GM11168 (cell line): ENCODE measurements around the gene DCTN3.

ENCODE experiments used
- in situ Hi-C: fragments of 300-500 bp; cut with MboI; formaldehyde crosslinking; loops from one replicate; pipeline ENCODE4 v1.12.0; 2022; ENCODE audit warnings: low sequenced_read_pairs; ENCODE audit not compliant: unreplicated experiment

DCTN3 gene

DNA sequence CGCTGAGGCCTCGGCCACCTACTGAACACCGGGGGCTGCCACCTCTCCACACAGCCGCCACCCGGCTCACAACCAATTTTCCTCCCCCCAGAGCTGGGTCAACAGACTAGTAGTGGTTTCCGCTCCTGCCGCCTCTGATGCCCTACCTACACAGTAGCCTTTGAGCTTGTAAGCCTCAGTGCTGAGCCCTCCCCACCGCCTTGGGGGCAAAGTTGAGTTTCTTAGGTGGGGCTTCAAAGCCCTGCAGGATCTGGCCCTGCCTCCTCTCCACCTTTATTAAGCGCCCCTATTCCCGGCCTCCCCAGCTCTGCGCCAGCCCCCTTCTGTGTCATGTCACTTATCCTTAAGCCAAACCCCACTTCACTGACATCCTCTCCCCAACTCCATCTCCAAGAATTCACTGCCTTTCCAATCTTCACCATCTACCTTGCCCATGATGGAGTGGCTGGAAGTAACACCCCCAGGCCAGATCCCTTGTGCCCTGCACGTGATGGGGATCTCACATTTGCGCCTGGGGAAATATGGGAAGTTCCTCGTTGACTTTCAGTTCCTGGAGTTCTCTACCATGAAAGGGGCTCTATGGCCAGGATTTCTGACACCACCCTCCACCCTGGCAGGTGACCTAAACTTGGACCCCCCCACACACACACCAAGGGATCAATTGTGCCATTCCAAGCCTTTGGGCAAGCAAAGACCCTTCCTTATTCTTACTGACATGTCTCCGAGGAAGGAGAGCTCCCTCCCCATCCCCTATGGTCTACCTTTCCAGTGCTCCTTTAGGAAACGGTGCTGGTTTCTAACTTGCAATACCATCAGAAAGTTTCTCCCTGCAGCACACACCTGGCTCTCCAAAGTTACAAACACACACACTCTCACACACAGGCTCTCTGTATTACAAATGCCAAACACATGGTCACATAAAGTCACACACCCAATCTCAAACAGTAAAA is 28.1 kb downstream of the DCTN3 start:
- in situ Hi-C loops = no loop called here

DNA sequence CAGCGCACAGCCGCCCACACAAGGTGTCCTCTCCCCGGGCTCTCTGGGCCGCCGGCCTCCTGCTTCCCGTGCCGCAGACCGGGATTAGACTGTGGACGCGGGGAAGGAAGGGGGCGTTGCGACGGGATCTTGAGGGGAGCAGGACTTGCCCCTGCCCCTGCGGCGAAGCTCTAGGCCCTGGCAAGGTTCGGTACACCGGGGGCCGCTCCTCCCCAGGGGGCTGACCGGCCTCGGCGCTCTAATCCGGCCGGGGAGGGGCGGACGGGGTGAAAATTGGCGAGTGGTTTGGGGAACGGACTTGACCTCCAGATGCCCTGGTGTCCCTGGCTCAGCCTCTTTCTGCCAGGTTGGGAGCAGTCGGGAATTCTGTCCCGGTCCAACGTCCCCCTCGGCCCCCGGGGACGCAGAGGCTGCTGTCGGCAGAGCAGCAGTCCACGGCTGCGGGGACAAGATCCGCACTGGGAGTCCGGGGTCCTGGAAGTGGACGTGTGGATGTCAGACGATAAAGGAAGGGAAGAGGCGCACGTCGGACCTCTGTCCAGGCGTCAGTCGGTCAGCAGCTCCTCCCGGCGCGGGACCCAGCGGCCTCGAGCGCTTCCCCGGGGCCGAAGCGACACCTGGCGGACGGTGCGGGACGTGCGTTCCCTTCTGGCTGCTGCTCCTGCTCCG is 28.9 kb downstream of the DCTN3 start:
- in situ Hi-C loops = no loop called here

DNA sequence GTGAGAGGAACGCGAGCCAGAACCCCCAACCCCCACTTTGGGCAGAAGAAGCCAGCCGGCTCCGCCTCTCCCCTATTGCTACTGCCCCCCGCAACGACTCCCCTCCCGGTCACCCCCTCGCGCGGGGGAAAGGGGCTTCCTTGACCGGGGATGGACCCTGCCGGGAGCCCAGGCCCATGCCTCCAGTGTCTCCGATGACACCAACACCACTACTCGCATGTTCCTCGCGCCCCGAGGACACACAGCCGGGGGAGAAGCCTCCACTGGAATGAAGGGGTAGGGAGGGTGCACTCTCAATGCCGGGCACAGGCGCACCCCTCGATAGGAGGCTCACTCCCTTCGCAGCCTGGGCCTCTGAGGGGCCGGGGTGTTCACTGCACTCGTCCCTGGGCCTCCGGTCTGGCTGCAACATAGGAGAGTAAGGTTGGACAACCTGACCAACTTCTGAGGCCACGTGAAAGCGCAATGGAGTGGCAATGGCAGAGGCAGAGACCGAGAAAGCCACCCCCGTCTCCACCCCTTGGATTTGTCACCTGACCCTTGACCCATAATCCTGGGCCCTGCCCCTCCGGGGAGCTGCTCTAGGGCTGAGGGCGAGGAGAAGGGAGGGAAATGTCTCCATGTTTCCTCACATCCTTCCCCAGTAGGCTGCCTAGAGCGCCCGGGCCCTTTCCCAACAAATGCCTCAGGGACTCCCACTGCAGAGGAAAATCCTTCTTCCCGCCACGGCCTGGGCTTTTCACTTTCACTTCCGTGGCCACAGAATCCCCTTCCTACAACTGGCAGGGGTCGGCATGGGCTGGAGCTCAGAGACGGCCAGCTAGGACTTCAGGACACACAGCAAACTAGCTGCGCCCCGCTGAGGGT is 29.7 kb downstream of the DCTN3 start:
- in situ Hi-C loops = no loop called here

DNA sequence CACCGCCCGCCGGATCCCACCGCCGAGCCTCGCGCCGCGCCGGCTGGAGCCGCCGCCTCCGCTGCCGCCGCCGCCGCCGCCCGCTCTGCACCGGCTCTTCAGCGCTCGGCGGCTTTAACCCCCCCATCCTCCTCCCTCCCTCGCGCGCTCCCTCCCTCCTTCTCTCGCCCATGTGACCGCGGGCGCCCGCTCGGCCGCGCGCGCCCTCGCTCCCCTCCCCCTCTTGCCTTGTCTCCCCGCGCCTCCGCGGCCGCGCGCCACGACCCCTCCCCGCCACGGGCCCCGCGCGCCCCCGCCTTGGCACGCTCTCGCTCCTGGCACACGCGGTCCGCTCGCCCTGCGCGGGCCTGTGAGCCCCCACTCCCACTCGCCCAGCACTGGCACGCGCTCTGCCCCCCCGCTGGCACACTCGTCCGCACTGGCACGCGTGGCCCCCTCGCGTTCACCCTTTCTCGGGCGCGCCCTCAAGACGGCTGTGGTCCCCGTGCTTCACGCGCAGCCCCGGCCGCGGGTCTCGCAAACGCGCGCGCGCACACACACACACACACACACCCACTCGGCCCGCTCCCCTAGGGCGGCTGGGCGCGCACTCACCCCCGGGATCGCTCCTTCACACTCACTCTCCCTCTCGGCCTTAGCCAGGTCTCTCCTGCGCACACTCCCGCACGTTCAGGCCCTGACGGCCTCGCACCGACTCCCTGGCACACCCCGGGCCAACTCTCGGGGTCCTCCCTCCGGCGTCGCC is 30.5 kb downstream of the DCTN3 start, which contains the start of gene CNTFR:
Gene CNTFR (minus strand): TSS at position 89 of the 745 bp plus-strand sequence. CDS start 20,743 bp downstream, outside the sequence.
- in situ Hi-C loops = no loop called here

DNA sequence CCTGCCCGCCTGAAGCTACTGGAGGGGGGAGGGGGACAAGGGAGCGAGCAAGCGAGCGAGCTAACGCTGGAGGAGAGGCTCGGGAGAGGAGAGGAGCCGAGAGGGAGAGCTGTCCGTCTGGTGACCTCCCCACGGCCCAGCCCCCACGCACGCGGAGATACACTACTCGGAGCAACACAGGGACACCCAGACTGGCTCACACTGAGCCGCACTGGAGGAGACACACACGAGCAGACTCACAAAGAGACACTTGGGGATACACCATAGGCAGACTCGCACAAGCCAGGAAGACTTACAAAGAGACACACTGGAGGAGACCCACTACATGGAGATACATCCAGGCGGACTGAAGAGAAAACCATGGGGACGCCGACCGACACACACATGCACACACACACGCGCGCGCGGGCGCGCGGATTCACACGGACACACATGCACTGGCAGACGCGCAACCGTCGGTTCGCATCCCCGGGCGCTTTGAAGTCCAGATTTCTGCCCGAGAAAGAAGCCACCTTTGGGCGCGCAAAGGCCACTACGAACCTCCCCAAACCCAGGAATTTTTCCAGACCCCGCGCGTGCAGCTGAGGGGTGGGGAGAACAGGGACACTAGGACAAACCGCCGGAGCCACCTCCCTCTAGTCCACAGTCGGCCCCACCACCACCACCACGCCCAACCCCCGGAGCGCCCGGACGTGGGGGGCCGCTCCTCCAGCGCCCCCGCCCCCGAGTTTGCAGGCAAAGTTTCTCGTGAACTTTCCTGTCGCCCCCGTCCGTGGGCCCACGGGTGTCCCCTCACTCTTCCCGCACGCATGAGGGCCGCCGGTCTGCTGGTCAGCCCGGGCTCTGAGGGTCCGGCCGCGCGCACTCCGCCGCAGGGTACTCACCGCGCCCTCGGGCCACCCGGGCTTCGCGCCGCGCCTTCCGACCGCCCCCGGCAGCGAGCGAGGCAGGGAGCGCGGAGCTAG is 31.3 kb downstream of the DCTN3 start:
- in situ Hi-C loops = no loop called here

DNA sequence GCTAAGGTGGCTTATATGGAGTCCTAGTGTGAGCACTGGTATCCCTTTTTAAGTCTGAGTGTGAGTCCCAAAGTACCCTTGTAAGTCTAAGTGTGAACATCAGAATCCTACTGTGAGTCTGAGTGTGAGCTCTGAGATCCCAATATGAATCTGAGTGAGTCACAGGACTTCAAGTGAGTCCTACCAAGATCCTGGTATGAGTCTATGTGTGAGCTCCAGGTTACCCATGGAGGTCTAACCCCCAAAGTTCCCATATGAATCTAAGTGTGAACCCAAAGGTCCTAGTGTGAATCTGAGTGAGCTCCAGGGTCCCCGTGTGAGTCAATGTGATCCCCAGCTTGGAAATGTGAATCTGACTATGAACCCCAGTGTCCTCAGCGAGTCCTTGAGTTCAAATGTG is 33.0 kb downstream of the DCTN3 start:
- in situ Hi-C loops = no loop called here

DNA sequence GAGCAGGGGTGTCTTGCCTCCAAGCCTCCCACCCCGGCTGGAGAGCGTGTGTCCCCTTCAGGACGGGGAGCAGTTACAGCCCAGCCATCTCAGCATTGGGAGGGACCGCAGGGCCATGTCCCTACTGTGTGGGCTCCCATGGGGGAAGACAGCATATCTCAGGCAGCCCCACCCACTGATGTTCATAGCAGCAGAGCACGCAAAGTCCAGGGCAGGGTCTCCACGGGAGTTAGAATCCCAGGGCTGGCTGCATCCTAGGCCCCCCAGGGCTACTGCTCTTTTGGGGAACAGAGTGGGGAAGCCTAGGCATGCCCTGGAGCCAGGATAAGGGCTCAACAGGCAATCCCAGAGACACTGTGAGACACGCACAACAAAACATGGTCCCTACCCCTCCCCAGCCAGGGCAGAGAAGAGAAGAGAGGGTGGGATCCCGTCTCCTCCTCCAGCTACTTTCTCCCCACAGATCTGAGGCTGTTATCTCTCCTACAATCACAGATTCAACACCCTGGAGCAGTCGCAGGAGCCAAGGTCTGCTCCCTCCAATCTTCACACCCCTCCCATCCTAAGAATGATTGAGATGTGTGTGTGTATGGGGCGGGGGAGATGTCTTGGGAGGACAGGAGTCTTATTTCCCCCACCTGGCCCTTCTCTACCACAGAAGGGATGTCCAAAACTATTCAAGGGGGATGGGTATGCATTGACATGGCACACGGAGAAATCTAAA is 34.2 kb downstream of the DCTN3 start:
- in situ Hi-C loops = no loop called here

DNA sequence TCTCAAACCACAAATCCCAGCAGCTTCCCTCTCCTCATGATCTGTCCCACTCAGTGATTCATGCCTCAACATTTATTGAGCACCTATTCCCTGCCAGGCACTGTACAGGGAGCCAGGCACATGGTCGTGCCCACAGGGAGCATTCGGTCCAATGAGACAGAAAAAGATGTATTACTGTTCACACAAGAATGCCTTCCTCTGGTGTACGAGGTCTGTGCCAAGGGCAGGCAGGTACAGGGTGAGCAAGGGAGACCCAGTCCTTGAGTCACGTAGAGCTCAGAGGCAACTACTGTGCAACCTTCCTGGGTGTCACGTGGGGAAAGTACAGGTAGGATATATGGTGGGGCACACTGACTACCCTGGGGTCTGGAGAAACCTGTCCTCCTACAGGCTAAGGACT is 35.3 kb downstream of the DCTN3 start:
- in situ Hi-C loops = no loop called here

DNA sequence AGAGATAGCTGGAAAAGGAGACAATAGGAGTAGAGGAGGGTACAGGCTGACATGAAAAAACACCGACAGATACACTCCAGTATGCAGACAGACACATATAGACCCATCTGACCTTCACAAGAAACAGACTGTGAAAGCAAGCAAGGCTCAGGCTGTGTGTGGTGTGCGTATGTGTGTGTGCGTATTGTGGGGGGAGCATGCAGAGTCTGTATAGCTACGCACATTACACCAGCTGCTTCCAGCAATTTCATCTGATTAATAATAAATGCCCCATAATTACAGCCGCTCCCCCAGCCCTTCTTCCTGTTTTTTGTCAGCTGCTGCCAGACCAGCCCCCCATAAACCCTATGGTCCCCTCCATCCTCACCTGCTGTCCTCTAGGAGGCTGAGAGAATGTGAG is 37.5 kb downstream of the DCTN3 start:
- in situ Hi-C loops = no loop called here

DNA sequence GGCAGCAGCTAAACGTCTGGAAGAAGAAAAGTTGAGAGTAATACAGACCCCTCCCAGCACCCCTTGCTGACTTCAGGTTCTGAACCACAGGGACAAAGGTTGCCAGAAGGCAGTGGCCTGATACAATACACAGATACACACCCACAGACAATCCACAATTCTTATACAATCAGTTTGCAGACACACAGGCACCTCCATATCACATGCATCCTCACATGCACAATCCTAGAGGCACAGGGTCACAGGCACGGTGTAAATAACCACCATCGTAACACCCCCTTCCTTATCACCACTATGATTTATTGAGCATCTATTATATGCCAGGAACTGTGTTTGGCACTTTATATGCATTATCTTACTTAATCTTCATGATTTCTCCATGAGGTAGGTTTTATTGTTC is 39.0 kb downstream of the DCTN3 start:
- in situ Hi-C loops = no loop called here

DNA sequence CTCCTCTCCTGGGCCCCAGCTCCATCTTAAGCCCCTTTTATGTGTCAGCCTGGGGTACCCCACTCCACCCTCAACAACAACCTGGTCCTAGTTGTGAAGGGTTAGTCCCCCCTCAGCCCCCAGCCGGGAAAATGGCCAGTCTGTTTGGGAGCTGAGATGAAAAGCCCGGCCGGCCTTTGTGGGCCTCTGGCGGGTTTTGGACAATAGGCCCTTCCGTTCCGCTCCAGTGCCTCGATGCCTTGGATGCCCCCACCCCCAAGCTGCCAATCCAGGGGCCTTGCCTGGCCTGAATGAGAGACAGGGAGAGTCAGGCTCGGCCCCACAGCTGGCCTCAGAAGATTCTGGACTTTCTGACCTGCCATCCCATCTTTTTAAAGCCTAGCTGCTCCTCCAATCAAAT is 39.9 kb downstream of the DCTN3 start:
- in situ Hi-C loops = no loop called here

DNA sequence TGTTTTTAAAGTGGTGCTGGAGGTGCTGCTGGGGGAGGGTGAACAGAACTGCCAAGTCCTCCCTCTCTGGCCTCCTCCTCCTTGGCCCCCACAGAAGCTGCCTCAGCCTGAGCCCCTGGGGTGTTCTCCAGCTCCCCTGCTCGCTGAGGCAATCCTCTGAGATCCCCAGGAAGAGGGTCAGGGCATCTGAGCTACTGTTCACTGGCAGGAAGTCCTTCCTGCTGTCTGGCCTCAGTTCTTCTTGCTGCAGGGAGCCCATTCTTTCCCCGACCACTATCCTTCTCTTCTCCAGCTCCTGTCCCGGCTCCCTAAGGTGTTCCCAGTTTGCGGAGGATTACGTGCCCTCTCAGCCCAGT is 40.5 kb downstream of the DCTN3 start:
- in situ Hi-C loops = no loop called here

DNA sequence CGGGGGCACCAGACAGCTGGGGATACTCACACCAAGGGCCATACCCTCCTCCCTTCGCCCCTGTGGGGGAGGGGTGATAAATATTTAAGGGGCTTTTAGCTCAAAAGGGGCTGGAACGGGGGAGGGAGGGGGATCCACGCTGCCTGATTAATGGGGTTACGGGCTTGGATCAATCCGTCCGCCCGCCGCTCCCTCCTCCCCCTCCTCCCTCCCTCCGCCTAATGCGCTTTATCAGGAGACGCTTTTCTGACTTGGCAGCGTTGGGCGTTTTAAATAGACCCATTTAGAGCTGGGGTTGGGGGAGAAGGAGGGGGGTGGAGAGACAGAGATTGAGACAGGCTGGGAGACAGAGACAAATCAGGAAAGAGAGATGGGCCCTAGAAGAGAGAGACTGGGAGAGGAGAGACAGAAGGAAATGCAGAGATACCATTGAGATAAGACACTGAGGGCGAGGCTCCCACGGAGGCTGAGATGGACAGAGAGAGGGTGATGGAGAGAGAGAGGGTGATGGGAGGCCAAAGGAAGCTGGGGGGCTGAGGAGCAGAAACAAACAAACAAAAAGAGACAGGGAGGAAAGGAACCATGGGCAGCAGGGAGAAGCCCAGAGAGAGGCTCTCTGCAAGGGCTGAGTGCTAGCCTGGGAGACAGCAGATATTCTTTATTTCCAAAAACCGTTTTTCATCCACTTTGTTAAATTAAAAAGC is 41.0 kb downstream of the DCTN3 start:
- in situ Hi-C loops = no loop called here

DNA sequence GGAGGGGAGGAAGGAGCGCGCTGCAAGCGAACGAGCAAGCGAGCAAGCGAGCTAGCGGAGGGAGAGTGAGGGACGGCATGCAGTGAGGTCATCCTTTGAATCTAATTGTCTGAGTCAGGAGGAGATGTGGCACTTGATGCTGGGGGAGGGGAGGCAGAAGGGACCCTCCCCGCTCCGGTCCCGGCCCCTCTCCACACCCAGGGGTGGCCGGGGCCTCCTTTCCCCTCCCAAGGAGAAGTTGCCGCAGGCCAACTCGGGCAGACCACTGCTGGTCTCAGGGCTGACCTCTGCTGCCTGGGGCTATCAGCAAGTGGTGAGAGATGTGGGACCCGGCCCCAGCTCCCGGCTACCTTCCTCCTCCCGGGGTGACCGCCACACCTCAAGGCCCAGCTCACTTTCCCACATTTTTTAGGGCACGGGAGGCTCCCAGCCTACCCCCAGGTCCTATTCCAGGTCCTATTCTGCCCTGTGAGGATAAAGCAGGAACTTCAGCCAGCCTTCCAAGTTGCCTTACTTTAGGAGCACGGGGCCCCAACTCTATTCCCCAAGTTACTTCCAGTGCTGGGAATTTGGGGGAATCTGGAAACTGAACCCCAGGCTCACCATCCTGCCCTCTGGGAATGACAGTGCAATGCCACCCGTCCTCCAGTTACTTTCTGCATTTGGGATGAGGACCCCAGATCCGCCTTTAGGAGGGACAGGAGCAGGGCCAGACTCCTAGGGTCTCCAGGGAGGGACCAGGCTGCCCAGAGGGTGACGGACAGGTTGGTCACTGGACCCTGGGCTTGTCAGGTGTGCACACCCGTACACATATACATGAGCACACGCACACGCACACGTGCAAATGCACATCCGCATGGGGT is 41.8 kb downstream of the DCTN3 start:
- in situ Hi-C loops = no loop called here

DNA sequence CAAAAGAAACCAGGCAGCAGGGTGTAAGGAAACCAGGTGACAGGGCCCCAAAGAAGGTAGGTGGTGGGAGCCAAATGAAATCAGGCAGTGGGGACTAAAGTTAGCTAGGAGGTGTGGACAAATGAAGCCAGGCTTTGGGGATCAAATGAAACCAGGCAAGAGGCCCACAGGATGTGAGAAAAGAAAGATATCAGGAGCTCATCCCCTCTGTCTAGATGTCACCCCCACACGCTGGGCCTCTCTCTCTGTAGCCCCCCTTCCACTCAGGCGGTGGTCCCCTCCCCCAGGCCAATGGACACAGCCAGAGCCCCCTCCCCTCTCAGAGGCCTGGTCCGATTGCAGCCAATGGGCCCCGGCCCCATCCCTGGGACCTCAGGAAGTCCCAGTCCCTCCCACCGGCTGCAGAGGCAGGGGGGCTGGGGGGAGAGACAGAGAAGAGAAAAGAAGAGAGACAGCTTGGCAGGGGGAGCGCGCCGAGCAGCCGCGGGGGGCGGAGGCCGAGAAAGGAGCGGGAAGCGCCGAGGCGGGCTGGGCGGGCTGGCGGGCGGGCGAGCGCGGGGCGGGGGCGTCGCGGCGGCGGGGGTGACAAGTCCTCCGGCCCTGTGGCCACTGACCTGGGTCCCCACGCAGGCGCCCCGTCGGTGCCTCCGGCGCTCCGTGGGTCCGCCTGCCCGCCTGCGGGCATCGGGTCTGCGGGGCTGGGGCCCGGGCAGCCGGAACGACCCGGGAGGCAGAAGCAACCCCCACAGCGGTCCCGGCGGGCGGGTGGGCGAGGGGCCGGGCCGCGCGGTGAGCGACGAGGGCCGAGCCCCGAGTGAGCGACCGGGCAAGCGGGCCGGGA is 42.7 kb downstream of the DCTN3 start:
- in situ Hi-C loops = no loop called here
